ENCODE data around the gene ZNF362. TPM values are rescaled to one million over a fixed set of nuclear protein-coding genes. Genes with fewer than 3 reads are reported as not detected.

Gene ZNF362
- total RNA-seq, 1 donor from 2014 or later = 110 TPM

- no peak for DNase-seq (ENCODE audit: extremely low spot score, unreplicated experiment)
- H3K4me3 Mint-ChIP-seq (ENCODE audit: unreplicated experiment) = no peak overlapping the region
- no peaks in the 10 kb centered on the region for H3K9me3 Mint-ChIP-seq (ENCODE audit: unreplicated experiment)
- TF ChIP-seq, protein P1, sequence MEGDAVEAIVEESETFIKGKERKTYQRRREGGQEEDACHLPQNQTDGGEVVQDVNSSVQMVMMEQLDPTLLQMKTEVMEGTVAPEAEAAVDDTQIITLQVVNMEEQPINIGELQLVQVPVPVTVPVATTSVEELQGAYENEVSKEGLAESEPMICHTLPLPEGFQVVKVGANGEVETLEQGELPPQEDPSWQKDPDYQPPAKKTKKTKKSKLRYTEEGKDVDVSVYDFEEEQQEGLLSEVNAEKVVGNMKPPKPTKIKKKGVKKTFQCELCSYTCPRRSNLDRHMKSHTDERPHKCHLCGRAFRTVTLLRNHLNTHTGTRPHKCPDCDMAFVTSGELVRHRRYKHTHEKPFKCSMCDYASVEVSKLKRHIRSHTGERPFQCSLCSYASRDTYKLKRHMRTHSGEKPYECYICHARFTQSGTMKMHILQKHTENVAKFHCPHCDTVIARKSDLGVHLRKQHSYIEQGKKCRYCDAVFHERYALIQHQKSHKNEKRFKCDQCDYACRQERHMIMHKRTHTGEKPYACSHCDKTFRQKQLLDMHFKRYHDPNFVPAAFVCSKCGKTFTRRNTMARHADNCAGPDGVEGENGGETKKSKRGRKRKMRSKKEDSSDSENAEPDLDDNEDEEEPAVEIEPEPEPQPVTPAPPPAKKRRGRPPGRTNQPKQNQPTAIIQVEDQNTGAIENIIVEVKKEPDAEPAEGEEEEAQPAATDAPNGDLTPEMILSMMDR (IDR thresholded peaks at IDR 0.05) = no peak
- peaks cover 32% of the 10 kb centered on the region for H3K36me3 Mint-ChIP-seq (ENCODE audit: unreplicated experiment)
- peaks cover 25% of the 10 kb centered on the region for H3K4me1 Mint-ChIP-seq (ENCODE audit: unreplicated experiment)
- H3K27ac Mint-ChIP-seq (ENCODE audit: unreplicated experiment) = no peak overlapping the region
- H3K27me3 Mint-ChIP-seq (ENCODE audit: unreplicated experiment) = no peaks in the 10 kb centered on the region
These were observed 17.1 kb downstream of the ZNF362 start for GRCh38 chr1:33273406-33273805.

GRCh38 chr1:33273961-33274371 is 17.7 kb downstream of the ZNF362 start:
- no peak overlapping the region for H3K27ac Mint-ChIP-seq (ENCODE audit: unreplicated experiment)
- no peak overlapping the region for H3K4me3 Mint-ChIP-seq (ENCODE audit: unreplicated experiment)
- H3K27me3 Mint-ChIP-seq (ENCODE audit: unreplicated experiment) = no peaks in the 10 kb centered on the region
- H3K9me3 Mint-ChIP-seq (ENCODE audit: unreplicated experiment) = no peaks in the 10 kb centered on the region
- no peak for DNase-seq (ENCODE audit: extremely low spot score, unreplicated experiment)
- TF ChIP-seq, protein P1 (IDR thresholded peaks at IDR 0.05) = no peak
- peaks cover 19% of the 10 kb centered on the region for H3K4me1 Mint-ChIP-seq (ENCODE audit: unreplicated experiment)
- H3K36me3 Mint-ChIP-seq (ENCODE audit: unreplicated experiment) = peaks cover 35% of the 10 kb centered on the region

DNA sequence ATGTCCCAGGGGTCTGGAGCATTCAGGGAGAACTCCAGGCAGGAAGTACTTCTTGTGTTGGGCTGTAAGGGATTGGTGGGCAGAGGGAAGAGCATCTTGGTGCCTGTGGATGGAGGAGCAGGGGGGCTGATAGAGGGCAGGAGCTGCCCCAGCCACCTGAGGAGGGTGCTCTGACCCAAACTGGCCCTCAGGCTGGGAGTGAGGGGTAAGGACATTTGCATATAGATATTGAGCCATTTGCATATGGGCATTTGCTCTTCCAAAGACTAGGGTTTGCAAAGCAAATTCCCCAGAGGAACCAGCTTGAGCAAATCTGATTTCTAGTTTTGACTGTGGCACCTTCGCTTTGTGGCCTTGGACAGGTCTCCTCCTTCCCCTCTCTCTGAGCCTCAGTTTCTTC is 18.2 kb downstream of the ZNF362 start:
- TF ChIP-seq, protein P1 (IDR thresholded peaks at IDR 0.05) = no peak
- no peaks in the 10 kb centered on the region for H3K9me3 Mint-ChIP-seq (ENCODE audit: unreplicated experiment)
- DNase-seq (ENCODE audit: extremely low spot score, unreplicated experiment) = no peak
- H3K4me3 Mint-ChIP-seq (ENCODE audit: unreplicated experiment) = no peak overlapping the region
- no peak overlapping the region for H3K27ac Mint-ChIP-seq (ENCODE audit: unreplicated experiment)
- peaks cover 15% of the 10 kb centered on the region for H3K4me1 Mint-ChIP-seq (ENCODE audit: unreplicated experiment)
- peaks cover 38% of the 10 kb centered on the region for H3K36me3 Mint-ChIP-seq (ENCODE audit: unreplicated experiment)
- no peaks in the 10 kb centered on the region for H3K27me3 Mint-ChIP-seq (ENCODE audit: unreplicated experiment)

DNA sequence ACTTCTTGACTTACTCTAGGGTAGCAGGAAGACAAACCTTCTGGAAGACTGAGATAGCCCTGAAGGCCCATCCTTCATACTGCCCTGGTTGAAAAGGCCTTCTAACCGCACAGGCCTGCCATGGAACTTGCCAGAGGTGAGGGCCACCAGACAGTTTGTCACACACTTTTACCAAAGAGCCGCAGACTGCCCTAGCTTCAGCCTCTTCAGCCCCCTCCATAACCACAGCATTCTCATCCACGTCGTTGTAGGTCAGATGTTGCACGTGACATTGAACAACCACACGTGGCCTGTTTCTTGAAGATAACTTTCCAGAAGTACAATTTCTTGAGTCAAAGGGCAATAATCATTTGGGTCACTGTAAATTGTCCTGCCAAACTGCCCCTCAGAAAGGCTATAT is 18.9 kb downstream of the ZNF362 start:
- Mint-ChIP-seq H3K27me3 (ENCODE audit: unreplicated experiment) (no peaks in the 10 kb centered on the region), H3K27ac (ENCODE audit: unreplicated experiment) (no peak overlapping the region), H3K9me3 (ENCODE audit: unreplicated experiment) (no peaks in the 10 kb centered on the region), H3K4me1 (ENCODE audit: unreplicated experiment) (peaks cover 14% of the 10 kb centered on the region), H3K36me3 (ENCODE audit: unreplicated experiment) (peaks cover 42% of the 10 kb centered on the region), H3K4me3 (ENCODE audit: unreplicated experiment) (no peak overlapping the region)
- no peak for DNase-seq (ENCODE audit: extremely low spot score, unreplicated experiment)
- TF ChIP-seq, protein P1 (IDR thresholded peaks at IDR 0.05) = no peak

DNA sequence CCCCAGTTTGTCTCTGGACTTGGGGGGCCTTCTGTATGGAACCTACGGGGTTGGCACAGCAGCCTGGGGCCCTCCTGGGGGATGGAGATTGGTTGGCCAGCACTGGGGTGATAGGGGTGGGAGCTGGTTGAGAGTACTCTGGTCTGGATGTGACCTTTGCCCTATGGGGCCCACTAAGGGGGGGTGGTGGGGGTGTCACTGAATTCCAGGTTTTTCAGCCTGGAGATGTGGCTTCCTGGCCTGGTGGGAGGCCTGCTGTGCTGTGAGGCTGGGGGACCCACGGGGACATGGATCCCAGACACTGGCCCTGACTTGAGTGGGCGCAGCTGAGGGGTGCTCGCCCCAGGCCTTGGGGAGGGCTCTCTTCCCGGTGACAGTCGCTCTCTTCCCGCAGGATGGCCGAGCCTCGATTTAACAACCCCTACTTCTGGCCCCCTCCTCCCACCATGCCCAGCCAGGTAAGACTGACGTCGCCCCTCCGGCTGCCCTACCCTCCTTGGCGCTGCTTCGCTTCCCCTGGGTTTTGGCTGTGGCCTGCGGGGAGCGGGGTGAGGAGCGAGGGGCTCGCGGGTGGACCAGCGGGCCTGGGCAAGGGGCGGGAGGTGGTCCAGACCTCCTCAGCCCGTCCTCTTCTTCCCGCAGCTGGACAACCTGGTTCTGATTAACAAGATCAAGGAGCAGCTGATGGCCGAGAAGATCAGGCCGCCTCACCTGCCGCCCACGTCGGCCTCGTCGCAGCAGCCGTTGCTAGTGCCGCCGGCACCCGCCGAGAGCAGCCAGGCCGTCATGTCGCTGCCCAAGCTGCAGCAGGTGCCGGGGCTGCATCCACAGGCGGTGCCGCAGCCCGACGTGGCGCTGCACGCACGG is 19.6 kb downstream of the ZNF362 start:
- Mint-ChIP-seq H3K4me1 (ENCODE audit: unreplicated experiment) (peaks cover 14% of the 10 kb centered on the region), H3K36me3 (ENCODE audit: unreplicated experiment) (peaks cover 43% of the 10 kb centered on the region), H3K4me3 (ENCODE audit: unreplicated experiment) (no peak overlapping the region), H3K27ac (ENCODE audit: unreplicated experiment) (no peak overlapping the region), H3K9me3 (ENCODE audit: unreplicated experiment) (no peaks in the 10 kb centered on the region), H3K27me3 (ENCODE audit: unreplicated experiment) (no peaks in the 10 kb centered on the region)
- DNase-seq (ENCODE audit: extremely low spot score, unreplicated experiment) = no peak
- TF ChIP-seq, protein P1 (IDR thresholded peaks at IDR 0.05) = no peak
